GM06990 (cell line): ENCODE data around the gene RAPGEF2.

Experiments used
- DNase-seq: peaks from one replicate; pipeline ENCODE4 v3.0.0-alpha.2; 2011; ENCODE audit not compliant: insufficient read length; ENCODE audit errors: extremely low read depth
- H3K27me3 ChIP-seq: replicated peaks from 2 replicates; pipeline ENCODE4 v1.6.0; 2011; ENCODE audit warnings: low read length; ENCODE audit not compliant: control insufficient read depth, insufficient read depth
- H3K36me3 ChIP-seq: 2 replicates; pipeline ENCODE4 v1.5.1; 2011; ENCODE audit warnings: low read length; ENCODE audit not compliant: control insufficient read depth, insufficient read depth
- H3K4me3 ChIP-seq: replicated peaks from 2 replicates; pipeline ENCODE4 v1.5.1; 2011; ENCODE audit warnings: low read depth, mild to moderate bottlenecking, control low read depth, low read length
- CTCF ChIP-seq: IDR thresholded peaks from 2 replicates; pipeline ENCODE4 v1.5.1; 2011; ENCODE audit warnings: low read length, control low read depth, mild to moderate bottlenecking, inconsistent platforms; ENCODE audit not compliant: insufficient read depth, poor library complexity, severe bottlenecking

Gene RAPGEF2

GRCh38 chr4:159220353-159220752 lies 117.5 kb downstream of the RAPGEF2 start:
- no peaks in the 10 kb centered on the region for H3K27me3 ChIP-seq
- DNase-seq: no peak
- no peaks in the 10 kb centered on the region for H3K36me3 ChIP-seq
- no peak for TF ChIP-seq CTCF
- no peak overlapping the region for H3K4me3 ChIP-seq

- H3K27me3 ChIP-seq: no peaks in the 10 kb centered on the region
- H3K4me3 ChIP-seq: no peak overlapping the region
- DNase-seq: no peak
- TF ChIP-seq CTCF: no peak
- no peaks in the 10 kb centered on the region for H3K36me3 ChIP-seq
Measured at GRCh38 chr4:159221280-159221679, 118.4 kb downstream of the RAPGEF2 start.

- Histone ChIP-seq H3K27me3 (no peaks in the 10 kb centered on the region), H3K4me3 (no peak overlapping the region), H3K36me3 (no peaks in the 10 kb centered on the region)
- no peak for TF ChIP-seq CTCF
- DNase-seq: no peak
Measured at GRCh38 chr4:159222043-159222552, 119.2 kb downstream of the RAPGEF2 start.

GRCh38 chr4:159224408-159224807 lies 121.5 kb downstream of the RAPGEF2 start:
- TF ChIP-seq CTCF: no peak
- H3K36me3 ChIP-seq: no peaks in the 10 kb centered on the region
- H3K27me3 ChIP-seq: no peaks in the 10 kb centered on the region
- no peak for DNase-seq
- H3K4me3 ChIP-seq: no peak overlapping the region

- H3K36me3 ChIP-seq: no peaks in the 10 kb centered on the region
- no peaks in the 10 kb centered on the region for H3K27me3 ChIP-seq
- no peak for TF ChIP-seq CTCF
- no peak for DNase-seq
- no peak overlapping the region for H3K4me3 ChIP-seq
Measured at GRCh38 chr4:159227378-159227777, 124.5 kb downstream of the RAPGEF2 start.

- H3K4me3 ChIP-seq: no peak overlapping the region
- H3K27me3 ChIP-seq: no peaks in the 10 kb centered on the region
- H3K36me3 ChIP-seq: no peaks in the 10 kb centered on the region
- no peak for DNase-seq
- TF ChIP-seq CTCF: no peak
Measured at GRCh38 chr4:159227984-159228383, 125.1 kb downstream of the RAPGEF2 start.
